Stomach (tissue), 9 donors: ENCODE results near the gene CISH. TPM values are rescaled to one million over a fixed set of nuclear protein-coding genes. Genes with fewer than 3 reads are reported as not detected.
A peak's percentile ranks its signal among the peaks of the same experiment; 100 is the strongest.

Source experiments
- DNase-seq, 2 donors: peaks; one replicate each; pipeline versions ENCODE4 v3.0.0 to v3.0.0-alpha.2; 2013 to 2019
- H3K27ac ChIP-seq, 5 donors: fragments of 200-600 bp in 4 of 5; sonication (generic) in 4 of 5; one replicate each; pipeline ENCODE4 v1.5.1; 2013 to 2019; ENCODE audit warnings: mild to moderate bottlenecking in 1 of 5, moderate library complexity in 1 of 5
- H3K27me3 ChIP-seq, 3 donors: fragments of 200-600 bp; sonication (generic); one replicate each; pipeline ENCODE4 v1.5.1; 2017 to 2019; ENCODE audit warnings: mixed run types in 1 of 3
- H3K36me3 ChIP-seq, 4 donors: fragments of 200-600 bp; sonication (generic); 1 replicate in 3 of 4; 2 replicates in 1 of 4; pipeline ENCODE4 v1.5.1; 2016 to 2019
- H3K4me1 ChIP-seq, 4 donors: fragments of 200-600 bp; sonication (generic); one replicate each; pipeline ENCODE4 v1.5.1; 2016 to 2019
- H3K4me3 ChIP-seq, 4 donors: fragments of 200-600 bp; sonication (generic) in 3 of 4; one replicate each; pipeline ENCODE4 v1.5.1; 2016 to 2019; ENCODE audit warnings: mild to moderate bottlenecking in 1 of 4
- H3K9me3 ChIP-seq, 4 donors: fragments of 200-600 bp; sonication (generic); one replicate each; pipeline ENCODE4 v1.5.1; 2016 to 2019
- CTCF ChIP-seq, 7 experiments: fragments of 450-650 bp in 4 of 7; fragments of 200-600 bp in 3 of 7; sonication (generic) in 3 of 7; IDR thresholded peaks; one replicate each; pipeline ENCODE4 v1.5.1; 2016 to 2019; ENCODE audit warnings: antibody characterized with exemption in 7 of 7, control low read depth in 2 of 7, mild to moderate bottlenecking in 1 of 7
- EP300 ChIP-seq: sonication (generic); formaldehyde crosslinking; IDR thresholded peaks from one replicate; pipeline ENCODE4 v1.6.1; 2017; ENCODE audit warnings: antibody characterized with exemption
- POLR2A ChIP-seq, 4 donors: fragments of 450-650 bp; IDR thresholded peaks; one replicate each; pipeline ENCODE4 v1.6.1; 2016; ENCODE audit warnings: antibody characterized with exemption in 4 of 4, control low read depth in 2 of 4, mild to moderate bottlenecking in 1 of 4, moderate library complexity in 1 of 4
- POLR2AphosphoS5 ChIP-seq, 3 donors: sonication (generic); formaldehyde crosslinking; IDR thresholded peaks; one replicate each; pipeline ENCODE4 v1.6.1; 2016; ENCODE audit warnings: antibody characterized with exemption in 3 of 3
- WGBS, 5 donors: extraction: QIAGEN DNeasy Blood & Tissue Kit in 3 of 5; methylation state at CpG; one replicate each; pipeline versions ENCODE4 v1.1.5 to v1.1.7; 2013 to 2018; 5-methylcytosine and 5-hydroxymethylcytosine counted together
- intact Hi-C: fragments of 100-400 bp; cut with DNase I; formaldehyde crosslinking; loops from one replicate; pipeline ENCODE4 v1.15.1; 2023; ENCODE audit warnings: low total_unique reads
- polyA plus RNA-seq, 3 donors: library from polyadenylated mRNA; stranded (reverse); fragments of 200-250 nt; gene quantifications; one replicate each; pipeline ENCODE4 v1.2.3, GENCODE V29; 2013
- total RNA-seq, 5 donors: library from RNA; depleted of rRNA; stranded (reverse); fragments of >200 nt; gene quantifications; one replicate each; pipeline versions ENCODE4 v1.1.0 to v1.2.3, GENCODE V29; 2014 to 2016
- donor health status: healthy with polysubstance abuse.
- donor health status: Bipolar disorder and iron deficiency.
- donor health status: healthy.

CISH gene
- total and polyA plus RNA-seq, 8 donors = 1.8 to 11.5 (median 5.6) TPM

- Histone ChIP-seq H3K4me3 (peak overlapping the region; percentile 56 to 82 (median 64)), H3K4me1 (peaks cover 18 to 48% (median 46%) of the 10 kb centered on the region in 4 donors), H3K36me3 (no peaks in the 10 kb centered on the region), H3K27me3 (no peaks in the 10 kb centered on the region), H3K27ac (peak overlapping the region; percentile 37 to 92 (median 87)), H3K9me3 (no peaks in the 10 kb centered on the region)
- DNase-seq = no peak
- 6 to 28% (median 14%) methylated on average over 4 to 11 of the region's 11 CpGs for WGBS, 5 donors
- TF ChIP-seq POLR2A (IDR thresholded peaks at IDR 0.05) (no peak), POLR2AphosphoS5 (IDR thresholded peaks at IDR 0.05) (no peak), CTCF (IDR thresholded peaks at IDR 0.05) (no peak), EP300 (no peak)
- intact Hi-C loops = no loop called here
Observed at GRCh38 chr3:50567011-50567385, 44.6 kb downstream of the CISH start.

GRCh38 chr3:50564321-50564720 is 47.3 kb downstream of the CISH start:
- Histone ChIP-seq H3K4me1 (peaks cover 10 to 31% (median 29%) of the 10 kb centered on the region in 4 donors), H3K27me3 (no peaks in the 10 kb centered on the region), H3K4me3 (no peak overlapping the region), H3K9me3 (no peaks in the 10 kb centered on the region), H3K36me3 (no peaks in the 10 kb centered on the region), H3K27ac (peak overlapping the region in 1 of 5 donors; percentile 11)
- no peak for DNase-seq
- TF ChIP-seq POLR2AphosphoS5 (IDR thresholded peaks at IDR 0.05) = no peak
- TF ChIP-seq EP300 = no peak
- no peak for TF ChIP-seq CTCF (IDR thresholded peaks at IDR 0.05)
- no peak for TF ChIP-seq POLR2A (IDR thresholded peaks at IDR 0.05)
- intact Hi-C loops = no loop called here
- WGBS, 5 donors = 64 to 90% (median 82%) methylated on average over 1 of the region's 1 CpG

GRCh38 chr3:50563867-50564266 is 47.7 kb downstream of the CISH start:
- TF ChIP-seq EP300 (no peak), POLR2A (IDR thresholded peaks at IDR 0.05) (no peak), POLR2AphosphoS5 (IDR thresholded peaks at IDR 0.05) (no peak), CTCF (IDR thresholded peaks at IDR 0.05) (no peak)
- no peak overlapping the region for H3K4me3 ChIP-seq
- H3K9me3 ChIP-seq = no peaks in the 10 kb centered on the region
- 57 to 79% (median 74%) methylated on average over 1 to 2 of the region's 2 CpGs for WGBS, 5 donors
- DNase-seq = peak in 1 of 2 donors; percentile 45
- intact Hi-C loops = no loop called here
- H3K27me3 ChIP-seq = no peaks in the 10 kb centered on the region
- H3K36me3 ChIP-seq = no peaks in the 10 kb centered on the region
- H3K27ac ChIP-seq = peak overlapping the region in 1 of 5 donors; percentile 11
- peaks cover 10 to 31% (median 29%) of the 10 kb centered on the region in 4 donors for H3K4me1 ChIP-seq

GRCh38 chr3:50562861-50563260 is 48.7 kb downstream of the CISH start:
- Histone ChIP-seq H3K9me3 (no peaks in the 10 kb centered on the region), H3K27ac (no peak overlapping the region), H3K4me3 (no peak overlapping the region), H3K36me3 (no peaks in the 10 kb centered on the region), H3K27me3 (no peaks in the 10 kb centered on the region), H3K4me1 (peaks cover 2 to 23% (median 19%) of the 10 kb centered on the region in 4 donors)
- TF ChIP-seq POLR2AphosphoS5 (IDR thresholded peaks at IDR 0.05) = no peak
- TF ChIP-seq POLR2A (IDR thresholded peaks at IDR 0.05) = no peak
- 76 to 87% (median 83%) methylated on average over 2 of the region's 2 CpGs for WGBS, 5 donors
- no peak for DNase-seq
- intact Hi-C loops = no loop called here

- Histone ChIP-seq H3K27me3 (peaks cover 0 to 6% (median 0%) of the 10 kb centered on the region in 3 donors), H3K9me3 (no peaks in the 10 kb centered on the region), H3K4me1 (peaks cover 0 to 7% (median 0%) of the 10 kb centered on the region in 4 donors), H3K4me3 (no peak overlapping the region), H3K27ac (peak overlapping the region in 3 of 5 donors; percentile 1 to 40 (median 15)), H3K36me3 (no peaks in the 10 kb centered on the region)
- peak in 1 of 2 donors; percentile 46 for DNase-seq
- intact Hi-C loops = no loop called here
- TF ChIP-seq CTCF (IDR thresholded peaks at IDR 0.05) (no peak), POLR2AphosphoS5 (IDR thresholded peaks at IDR 0.05) (peak in 2 of 3 donors; percentile 8 to 20)
Observed at GRCh38 chr3:50559702-50560101, 51.9 kb downstream of the CISH start.
